Esophagus muscularis mucosa (tissue), 3 donors: ENCODE measurements around the gene POU3F3.

Source experiments
- CTCF ChIP-seq, 3 experiments: fragments of 200-600 bp in 2 of 3; fragments of 450-650 bp in 1 of 3; sonication (generic) in 2 of 3; IDR thresholded peaks; one replicate each; pipeline ENCODE4 v1.5.1; 2017 to 2019; ENCODE audit warnings: antibody characterized with exemption in 3 of 3, mild to moderate bottlenecking in 2 of 3, moderate library complexity in 1 of 3
- POLR2AphosphoS5 ChIP-seq, 2 donors: sonication (generic); formaldehyde crosslinking; IDR thresholded peaks; one replicate each; pipeline ENCODE4 v1.6.1; 2017; ENCODE audit warnings: antibody characterized with exemption in 2 of 2

GRCh38 chr2:104851291-104852089, 2.4 kb upstream of the POU3F3 start:
- no peak for TF ChIP-seq CTCF (IDR thresholded peaks at IDR 0.05)
- no peak for TF ChIP-seq POLR2AphosphoS5 (IDR thresholded peaks at IDR 0.05)
